OCI-LY7 (cell line): ENCODE results near the gene ATXN1. TPM values are rescaled to one million over a fixed set of nuclear protein-coding genes. Genes with fewer than 3 reads are reported as not detected.

Source experiments
- BruUV-seq: library from RNA; stranded (reverse); fragments of 400-500 nt; replicated peaks from 2 replicates; lab custom pipeline; 2021; lab: Mats Ljungman, UMichigan
- CTCF ChIA-PET: fragments of 300-600 bp; sonication (Branson Sonifier 250); formaldehyde crosslinking; loops from one replicate; lab custom pipeline; 2022; ENCODE audit warnings: antibody characterized with exemption; ENCODE audit not compliant: unreplicated experiment; lab: Charles Lee
- POLR2A ChIA-PET: fragments of 300-600 bp; sonication (Branson Sonifier 250); formaldehyde crosslinking; loops from one replicate; lab custom pipeline; 2022; ENCODE audit warnings: antibody characterized with exemption; lab: Charles Lee
- DNase-seq: peaks from one replicate; pipeline ENCODE4 v3.0.0-alpha.2; 2015; ENCODE audit warnings: low spot score
- H2AFZ ChIP-seq: fragments of 200-600 bp; sonication (generic), shearing (Covaris generic); 2 replicates; pipeline ENCODE4 v1.6.1; 2014; ENCODE audit warnings: mild to moderate bottlenecking, antibody characterized with exemption, low read length, moderate library complexity
- H3K27ac ChIP-seq: fragments of 200-600 bp; sonication (generic); 2 replicates; pipeline ENCODE4 v1.5.1; 2014; ENCODE audit warnings: mixed run types, low read depth, mild to moderate bottlenecking, moderate library complexity, low read length, inconsistent platforms; ENCODE audit not compliant: poor library complexity, severe bottlenecking
- H3K36me3 ChIP-seq: fragments of 200-600 bp; sonication (generic); 2 replicates; pipeline ENCODE4 v1.6.1; 2014; ENCODE audit warnings: mild to moderate bottlenecking, antibody characterized with exemption, low read length, moderate library complexity, mixed read lengths; ENCODE audit not compliant: insufficient read depth
- H3K4me1 ChIP-seq: fragments of 200-600 bp; sonication (generic); 2 replicates; pipeline ENCODE4 v1.5.1; 2014; ENCODE audit warnings: mild to moderate bottlenecking, low read length; ENCODE audit not compliant: insufficient read depth, poor library complexity, severe bottlenecking
- H3K4me2 ChIP-seq: fragments of 200-600 bp; sonication (generic); 2 replicates; pipeline ENCODE4 v1.6.1; 2014; ENCODE audit warnings: mild to moderate bottlenecking, low read length
- H3K4me3 ChIP-seq: fragments of 200-600 bp; sonication (generic); 2 replicates; pipeline ENCODE4 v1.5.1; 2014; ENCODE audit warnings: mild to moderate bottlenecking, low read depth, low read length; ENCODE audit not compliant: poor library complexity, severe bottlenecking
- H3K79me2 ChIP-seq: fragments of 200-600 bp; sonication (generic); 2 replicates; pipeline ENCODE4 v1.6.1; 2016; ENCODE audit warnings: low read depth, mild to moderate bottlenecking, low read length, moderate library complexity, mixed read lengths; ENCODE audit not compliant: insufficient read depth
- H3K9me2 ChIP-seq: fragments of 200-600 bp; sonication (generic); 2 replicates; pipeline ENCODE4 v1.6.1; 2016; ENCODE audit warnings: mild to moderate bottlenecking, low read length, mixed read lengths; ENCODE audit not compliant: insufficient read depth
- H3K9me3 ChIP-seq: fragments of 200-600 bp; sonication (generic); 2 replicates; pipeline ENCODE4 v1.6.1; 2014; ENCODE audit warnings: mild to moderate bottlenecking, mixed run types, low read length, mixed read lengths
- H4K20me1 ChIP-seq: fragments of 200-600 bp; sonication (generic); 2 replicates; pipeline ENCODE4 v1.6.1; 2014; ENCODE audit warnings: mild to moderate bottlenecking, antibody characterized with exemption, low read length, moderate library complexity, mixed read lengths; ENCODE audit not compliant: insufficient read depth
- CTCF ChIP-seq: fragments of 200-600 bp; sonication (generic); conservative IDR thresholded peaks from 2 replicates; pipeline ENCODE4 v1.5.1; 2014; ENCODE audit warnings: mild to moderate bottlenecking, antibody characterized with exemption, low read length, moderate library complexity, mixed read lengths
- EZH2phosphoT487 ChIP-seq: fragments of 200-600 bp; sonication (generic); IDR thresholded peaks from 2 replicates; pipeline ENCODE4 v1.6.1; 2018; ENCODE audit warnings: low read depth, borderline replicate concordance, mild to moderate bottlenecking, mixed run types, antibody characterized with exemption, low read length, moderate library complexity, mixed read lengths
- intact Hi-C: fragments of 100-400 bp; cut with micrococcal nuclease; formaldehyde crosslinking; loops from one replicate; pipeline ENCODE4 v1.10.0; 2022; ENCODE audit not compliant: unreplicated experiment
- total RNA-seq, 2 experiments: library from RNA; depleted of rRNA in 1 of 2; stranded (reverse); fragments of >200 nt in 1 of 2; shearing (Covaris generic) in 1 of 2; gene quantifications; 2 replicates each; pipeline ENCODE4 v1.2.3, GENCODE V29; 2014 to 2022

The ATXN1 gene
- total RNA-seq, 2 experiments from 2014 or later = not detected

GRCh38 chr6:16805243-16805950 lies 44.1 kb upstream of the ATXN1 start:
- TF ChIP-seq CTCF (no peak), EZH2phosphoT487 (no peak)
- CTCF ChIA-PET = no interaction called here
- H3K4me3 ChIP-seq = no peak overlapping the region
- no peak overlapping the region for H3K4me2 ChIP-seq
- H4K20me1 ChIP-seq = no peaks in the 10 kb centered on the region
- POLR2A ChIA-PET = interaction anchor here (0.5 to 1.0 kb wide), 4 partner anchors 11 to 390 kb away, joined by 3 to 4 read pairs (median 4); no protein-coding TSS in a partner anchor
- H3K36me3 ChIP-seq = no peaks in the 10 kb centered on the region
- DNase-seq = no peak
- H3K27ac ChIP-seq = no peak overlapping the region
- H2AFZ ChIP-seq = no peak overlapping the region
- H3K4me1 ChIP-seq = no peaks in the 10 kb centered on the region
- no peaks in the 10 kb centered on the region for H3K9me2 ChIP-seq
- intact Hi-C loops = no loop called here
- no peaks in the 10 kb centered on the region for H3K79me2 ChIP-seq
- no TSS peak for BruUV-seq
- no peaks in the 10 kb centered on the region for H3K9me3 ChIP-seq

GRCh38 chr6:16804546-16805242 lies 43.4 kb upstream of the ATXN1 start:
- H3K9me3 ChIP-seq = no peaks in the 10 kb centered on the region
- H2AFZ ChIP-seq = no peak overlapping the region
- H3K4me1 ChIP-seq = no peaks in the 10 kb centered on the region
- TF ChIP-seq CTCF (no peak), EZH2phosphoT487 (no peak)
- intact Hi-C loops = no loop called here
- H3K36me3 ChIP-seq = no peaks in the 10 kb centered on the region
- DNase-seq = no peak
- no peak overlapping the region for H3K4me3 ChIP-seq
- no peak overlapping the region for H3K4me2 ChIP-seq
- no peaks in the 10 kb centered on the region for H3K9me2 ChIP-seq
- H4K20me1 ChIP-seq = no peaks in the 10 kb centered on the region
- no TSS peak for BruUV-seq
- H3K79me2 ChIP-seq = no peaks in the 10 kb centered on the region
- CTCF ChIA-PET = no interaction called here
- H3K27ac ChIP-seq = no peak overlapping the region
- POLR2A ChIA-PET = interaction anchor here (0.6 kb wide), 2 partner anchors 11 to 192 kb away, joined by 3 read pairs; no protein-coding TSS in a partner anchor
